ENCODE data around the gene IL17F.

IL17F gene

GRCh38 chr6:52190409-52190808, 53.9 kb downstream of the IL17F start:
- DNase-seq (ENCODE audit: low read depth in 3 of 3): no peak

- no peak for DNase-seq (ENCODE audit: low read depth in 3 of 3)
Measured at GRCh38 chr6:52189974-52190373, 54.3 kb downstream of the IL17F start.

GRCh38 chr6:52187098-52187497, 57.2 kb downstream of the IL17F start:
- no peak for DNase-seq (ENCODE audit: low read depth in 3 of 3)
